Hepatocyte (in vitro differentiated cells): Measurements from ENCODE around the gene STXBP6.

Experiments
- CTCF ChIP-seq: fragments of 200-600 bp; sonication (generic); IDR thresholded peaks from 2 replicates; pipeline ENCODE4 v1.5.1; 2016; ENCODE audit warnings: antibody characterized with exemption, mild to moderate bottlenecking; ENCODE audit not compliant: poor library complexity
- EZH2 ChIP-seq: fragments of 200-600 bp; sonication (generic); IDR thresholded peaks from 2 replicates; pipeline ENCODE4 v1.6.1; 2016; ENCODE audit warnings: antibody characterized with exemption, mild to moderate bottlenecking, borderline replicate concordance
- EZH2phosphoT487 ChIP-seq: fragments of 200-600 bp; sonication (generic); IDR thresholded peaks from one replicate; pipeline ENCODE4 v1.6.1; 2018; ENCODE audit warnings: antibody characterized with exemption, mild to moderate bottlenecking, low read depth, moderate library complexity; ENCODE audit not compliant: unreplicated experiment, severe bottlenecking

GRCh38 chr14:24892497-24893051 lies 157.4 kb downstream of the STXBP6 start:
- TF ChIP-seq CTCF (no peak), EZH2 (no peak), EZH2phosphoT487 (no peak)
